SK-N-MC (cell line): ENCODE data around the gene C2CD2.

Experiments used
- EZH2 ChIP-seq: fragments of 200-600 bp; sonication (generic); IDR thresholded peaks from one replicate; pipeline ENCODE4 v1.6.1; 2017; ENCODE audit warnings: antibody characterized with exemption
- POLR2AphosphoS5 ChIP-seq: IDR thresholded peaks from 2 replicates; pipeline ENCODE4 v1.6.1; 2012; ENCODE audit warnings: mild to moderate bottlenecking, low read depth, low read length, borderline replicate concordance

DNA sequence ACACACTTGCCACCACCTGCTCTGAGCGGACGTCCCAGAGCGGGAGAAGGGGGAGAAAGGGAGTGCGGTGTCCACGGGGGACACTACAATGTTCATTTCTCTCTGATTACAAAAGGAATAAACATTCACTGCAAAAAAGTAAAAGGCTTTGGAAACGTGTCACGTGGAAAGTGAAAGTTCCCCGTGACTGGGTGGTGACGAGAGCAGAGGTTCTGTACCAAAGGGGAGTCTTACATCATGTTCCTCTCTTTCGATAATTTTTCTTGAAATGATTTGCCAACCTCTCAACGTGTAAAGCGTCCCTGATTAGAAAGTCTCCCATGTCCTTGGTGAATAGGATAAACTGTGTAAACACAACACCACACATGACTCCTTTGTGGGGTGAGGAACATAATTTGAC lies 52.7 kb downstream of the C2CD2 start:
- no peak for TF ChIP-seq POLR2AphosphoS5
- TF ChIP-seq EZH2 = no peak
